DOHH2 (cell line): ENCODE results near the gene ZCCHC17.

ENCODE experiments used
- H3F3A ChIP-seq: fragments of 200-600 bp; sonication (generic), shearing (Covaris generic); 2 replicates; pipeline ENCODE4 v1.6.0; 2016; ENCODE audit warnings: antibody characterized with exemption, mild to moderate bottlenecking; ENCODE audit not compliant: control insufficient read depth, insufficient read depth
- H3K27ac ChIP-seq: fragments of 200-600 bp; sonication (generic); 2 replicates; pipeline ENCODE4 v1.5.1; 2014; ENCODE audit warnings: low read depth, mild to moderate bottlenecking, low read length, moderate library complexity
- H3K27me3 ChIP-seq: fragments of 200-600 bp; sonication (generic); 2 replicates; pipeline ENCODE4 v1.6.1; 2014; ENCODE audit warnings: mild to moderate bottlenecking, low read length, mixed read lengths; ENCODE audit not compliant: control insufficient read depth
- H3K36me3 ChIP-seq: fragments of 200-600 bp; sonication (generic); 2 replicates; pipeline ENCODE4 v1.6.1; 2014; ENCODE audit warnings: mild to moderate bottlenecking, low read length, moderate library complexity, mixed read lengths; ENCODE audit not compliant: control insufficient read depth
- H3K4me1 ChIP-seq: fragments of 200-600 bp; sonication (generic); 2 replicates; pipeline ENCODE4 v1.6.1; 2014; ENCODE audit warnings: mild to moderate bottlenecking, low read length, mixed read lengths; ENCODE audit not compliant: control insufficient read depth
- H3K4me2 ChIP-seq: fragments of 200-600 bp; sonication (generic); 2 replicates; pipeline ENCODE4 v1.6.0; 2014; ENCODE audit warnings: mild to moderate bottlenecking, low read length, moderate library complexity
- H3K4me3 ChIP-seq: fragments of 200-600 bp; sonication (generic); 2 replicates; pipeline ENCODE4 v1.5.1; 2014; ENCODE audit warnings: mild to moderate bottlenecking, low read length, mixed read lengths
- H3K79me2 ChIP-seq: fragments of 200-600 bp; sonication (generic); 2 replicates; pipeline ENCODE4 v1.6.1; 2014; ENCODE audit warnings: mild to moderate bottlenecking, low read length, mixed read lengths; ENCODE audit not compliant: control insufficient read depth
- H3K9me2 ChIP-seq: fragments of 200-600 bp; sonication (generic); replicated peaks from 2 replicates; pipeline ENCODE4 v1.6.1; 2014; ENCODE audit warnings: mild to moderate bottlenecking, low read length, mixed read lengths; ENCODE audit not compliant: control insufficient read depth
- H3K9me3 ChIP-seq: fragments of 200-600 bp; sonication (generic); 2 replicates; pipeline ENCODE4 v1.6.1; 2014; ENCODE audit warnings: antibody characterized with exemption, low read length, mixed read lengths; ENCODE audit not compliant: control insufficient read depth, insufficient read depth
- H4K20me1 ChIP-seq: fragments of 200-600 bp; sonication (generic); 2 replicates; pipeline ENCODE4 v1.6.0; 2014; ENCODE audit warnings: low read depth, mild to moderate bottlenecking, antibody characterized with exemption, low read length, moderate library complexity; ENCODE audit not compliant: control insufficient read depth, insufficient read depth
- EZH2phosphoT487 ChIP-seq: fragments of 200-600 bp; sonication (generic); IDR thresholded peaks from 2 replicates; pipeline ENCODE4 v1.6.1; 2017; ENCODE audit warnings: borderline replicate concordance, mild to moderate bottlenecking, antibody characterized with exemption, low read length, moderate library complexity, mixed read lengths
- TF ChIP-seq, protein P1 (sequence below): fragments of 200-600 bp; sonication (generic); IDR thresholded peaks from one replicate; pipeline ENCODE4 v1.5.1; 2014; ENCODE audit warnings: antibody characterized with exemption, mild to moderate bottlenecking, low read depth, low read length; ENCODE audit not compliant: poor library complexity, severe bottlenecking

ZCCHC17 gene

DNA sequence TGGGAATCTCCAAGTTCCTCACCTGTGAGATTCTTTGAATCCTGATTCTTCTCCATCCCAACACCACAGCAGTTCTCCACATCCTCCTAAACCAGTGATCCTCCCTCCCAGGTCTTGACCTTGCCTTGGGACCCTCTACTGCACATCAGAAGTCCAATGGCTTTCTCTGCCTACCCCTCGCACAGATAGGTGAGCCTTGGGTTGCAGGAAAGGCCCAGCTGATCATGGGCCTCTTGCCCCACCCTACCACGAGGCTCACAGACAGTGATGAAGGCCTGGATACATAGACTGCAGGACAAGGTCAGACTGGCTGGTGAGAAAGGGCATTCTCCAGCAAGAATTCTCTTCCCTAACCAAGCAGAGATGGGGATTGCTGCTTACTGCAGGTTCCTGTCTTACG is 75.2 kb downstream of the ZCCHC17 start:
- H3F3A ChIP-seq: no peaks in the 10 kb centered on the region
- peaks cover 4% of the 10 kb centered on the region; the same call in 1 of the 2 replicates for H3K4me1 ChIP-seq

DNA sequence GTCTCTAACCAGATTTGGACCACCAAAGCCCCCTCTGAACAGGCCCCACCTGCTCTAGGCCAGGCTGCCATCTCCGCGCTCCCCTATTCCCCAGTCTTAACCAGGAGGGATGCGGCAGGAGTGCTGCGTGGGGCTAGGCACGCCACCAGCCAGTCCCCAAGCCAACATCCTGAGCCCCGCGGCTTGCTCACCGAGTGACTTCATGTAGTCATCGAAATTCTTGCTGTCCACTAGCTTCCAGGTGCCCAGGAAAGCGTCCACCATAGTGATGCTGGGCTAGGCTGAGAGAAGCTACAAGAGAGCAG is 75.9 kb downstream of the ZCCHC17 start:
- H3K27ac ChIP-seq: no peak overlapping the region
- no peaks in the 10 kb centered on the region for H3K9me2 ChIP-seq
- H3K4me3 ChIP-seq: no peak overlapping the region
- H4K20me1 ChIP-seq: no peaks in the 10 kb centered on the region
- no peak overlapping the region for H3K4me2 ChIP-seq
- H3K4me1 ChIP-seq: peaks cover 4% of the 10 kb centered on the region; the same call in 1 of the 2 replicates
- H3F3A ChIP-seq: no peaks in the 10 kb centered on the region
- H3K9me3 ChIP-seq: no peaks in the 10 kb centered on the region
- no peaks in the 10 kb centered on the region for H3K79me2 ChIP-seq
- no peaks in the 10 kb centered on the region for H3K36me3 ChIP-seq
- TF ChIP-seq, protein P1, sequence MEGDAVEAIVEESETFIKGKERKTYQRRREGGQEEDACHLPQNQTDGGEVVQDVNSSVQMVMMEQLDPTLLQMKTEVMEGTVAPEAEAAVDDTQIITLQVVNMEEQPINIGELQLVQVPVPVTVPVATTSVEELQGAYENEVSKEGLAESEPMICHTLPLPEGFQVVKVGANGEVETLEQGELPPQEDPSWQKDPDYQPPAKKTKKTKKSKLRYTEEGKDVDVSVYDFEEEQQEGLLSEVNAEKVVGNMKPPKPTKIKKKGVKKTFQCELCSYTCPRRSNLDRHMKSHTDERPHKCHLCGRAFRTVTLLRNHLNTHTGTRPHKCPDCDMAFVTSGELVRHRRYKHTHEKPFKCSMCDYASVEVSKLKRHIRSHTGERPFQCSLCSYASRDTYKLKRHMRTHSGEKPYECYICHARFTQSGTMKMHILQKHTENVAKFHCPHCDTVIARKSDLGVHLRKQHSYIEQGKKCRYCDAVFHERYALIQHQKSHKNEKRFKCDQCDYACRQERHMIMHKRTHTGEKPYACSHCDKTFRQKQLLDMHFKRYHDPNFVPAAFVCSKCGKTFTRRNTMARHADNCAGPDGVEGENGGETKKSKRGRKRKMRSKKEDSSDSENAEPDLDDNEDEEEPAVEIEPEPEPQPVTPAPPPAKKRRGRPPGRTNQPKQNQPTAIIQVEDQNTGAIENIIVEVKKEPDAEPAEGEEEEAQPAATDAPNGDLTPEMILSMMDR: no peak
- no peak for TF ChIP-seq EZH2phosphoT487
- peaks cover 8% of the 10 kb centered on the region; the same call in 1 of the 2 replicates for H3K27me3 ChIP-seq

More for the DNA sequence above, 75.2 kb downstream of the ZCCHC17 start:
- Histone ChIP-seq H4K20me1 (no peaks in the 10 kb centered on the region), H3K4me3 (no peak overlapping the region), H3K9me3 (no peaks in the 10 kb centered on the region), H3K79me2 (no peaks in the 10 kb centered on the region), H3K36me3 (no peaks in the 10 kb centered on the region), H3K27me3 (peaks cover 5% of the 10 kb centered on the region; the same call in 1 of the 2 replicates), H3K9me2 (no peaks in the 10 kb centered on the region), H3K27ac (no peak overlapping the region), H3K4me2 (no peak overlapping the region)
- TF ChIP-seq, protein P1: no peak
- no peak for TF ChIP-seq EZH2phosphoT487

DNA sequence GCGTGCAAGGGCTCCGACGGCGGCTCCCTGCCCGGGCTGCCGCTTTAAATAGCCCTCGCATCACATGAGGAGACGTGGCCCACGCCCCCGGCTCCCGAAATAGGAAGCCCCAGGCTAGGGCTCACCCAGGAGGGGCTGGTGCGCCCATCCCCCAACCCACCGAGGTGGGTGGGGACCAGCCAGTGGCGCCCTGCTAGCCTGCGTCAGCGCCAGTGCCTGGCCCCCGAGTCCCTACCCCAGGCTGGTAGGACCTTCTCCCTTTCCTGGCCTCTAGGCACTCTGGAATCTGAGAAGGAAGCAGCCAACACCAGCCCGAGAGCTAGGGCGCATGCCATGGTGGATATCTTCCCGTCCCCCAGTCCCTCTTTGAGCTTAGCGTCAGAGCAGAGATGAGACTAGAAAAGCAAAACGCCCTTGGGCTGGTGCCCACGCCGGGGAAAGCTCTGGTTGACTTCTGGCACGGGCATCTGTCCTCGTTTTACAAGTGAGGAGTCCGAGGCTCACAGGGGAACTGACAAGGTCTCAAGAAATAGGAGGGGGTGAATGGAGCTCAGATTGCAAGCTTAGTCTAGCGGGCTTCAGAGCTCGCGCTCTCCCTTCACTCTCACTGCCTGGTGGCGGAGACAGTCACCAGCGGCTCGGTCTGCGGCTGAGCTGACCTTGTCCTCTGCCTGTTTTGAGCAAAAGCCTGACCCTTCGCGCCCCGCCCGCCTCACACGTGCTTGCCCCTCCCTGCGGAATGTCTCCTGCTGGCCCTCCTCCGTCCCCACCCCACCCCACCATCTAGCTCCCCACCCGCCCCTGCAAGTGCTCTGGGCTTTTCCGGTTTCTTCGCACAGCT is 76.4 kb downstream of the ZCCHC17 start, which contains the start of gene FABP3:
Gene FABP3 (minus strand): TSS at position 21 of the 841 bp plus-strand sequence. CDS start 62 bp downstream, outside the sequence.
- Histone ChIP-seq H3K9me2 (no peaks in the 10 kb centered on the region), H3K27me3 (peaks cover 12% of the 10 kb centered on the region; the same call in 1 of the 2 replicates), H3K27ac (no peak within 1 kb of the TSS), H4K20me1 (no peaks in the 10 kb centered on the region), H3K9me3 (no peaks in the 10 kb centered on the region), H3K4me2 (peak within 1 kb of the TSS; percentile 33), H3K4me3 (peak within 1 kb of the TSS; percentile 11), H3F3A (no peaks in the 10 kb centered on the region), H3K36me3 (no peaks in the 10 kb centered on the region), H3K4me1 (peaks cover 4% of the 10 kb centered on the region; the same call in 1 of the 2 replicates), H3K79me2 (no peaks in the 10 kb centered on the region)
- TF ChIP-seq, protein P1: no peak
- no peak for TF ChIP-seq EZH2phosphoT487
